ENCODE data around the gene AURKA. TPM values are rescaled to one million over a fixed set of nuclear protein-coding genes. Genes with fewer than 3 reads are reported as not detected.

The AURKA gene
- total and polyA plus RNA-seq, 9 of the 15 experiments (the other 6 are each of a cell fraction or from before 2014, with no cell fraction given), result 72.7 to 162 (median 113) TPM

DNA sequence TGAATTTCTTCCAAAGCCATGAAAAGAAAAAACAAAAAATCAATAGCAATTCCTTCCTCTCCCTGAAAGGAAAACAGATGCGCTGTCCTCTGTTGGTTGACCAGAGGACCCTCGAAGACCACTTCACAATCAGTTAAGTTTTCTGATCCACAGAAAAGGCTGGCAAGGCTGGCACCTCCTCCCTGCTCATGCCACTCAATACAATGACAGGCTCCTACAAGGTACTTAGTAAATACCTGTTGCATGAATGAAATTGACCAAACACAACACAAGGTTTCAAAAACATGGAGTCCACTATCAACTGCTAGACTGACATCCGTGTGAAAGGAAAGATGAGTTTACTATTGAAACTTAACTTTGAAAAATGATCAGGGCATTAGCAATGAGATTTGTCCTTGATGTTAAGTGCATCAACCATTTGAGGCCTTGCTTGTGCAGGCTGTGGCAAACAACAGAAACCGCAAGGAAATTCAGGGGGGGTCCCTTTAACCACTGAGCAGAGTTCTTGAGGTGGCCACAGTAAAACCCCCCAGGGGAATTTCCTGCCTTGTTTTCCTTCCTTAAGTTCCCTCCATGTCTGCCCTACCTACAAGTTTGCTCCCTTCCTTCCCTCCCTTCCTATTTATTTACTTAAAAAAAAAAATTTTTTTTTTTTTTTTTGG, 48.5 kb upstream of the AURKA start (continued):
- no peak for TF ChIP-seq GTF2E2 (tag; IDR thresholded peaks at IDR 0.05)
- TF ChIP-seq, protein P1, sequence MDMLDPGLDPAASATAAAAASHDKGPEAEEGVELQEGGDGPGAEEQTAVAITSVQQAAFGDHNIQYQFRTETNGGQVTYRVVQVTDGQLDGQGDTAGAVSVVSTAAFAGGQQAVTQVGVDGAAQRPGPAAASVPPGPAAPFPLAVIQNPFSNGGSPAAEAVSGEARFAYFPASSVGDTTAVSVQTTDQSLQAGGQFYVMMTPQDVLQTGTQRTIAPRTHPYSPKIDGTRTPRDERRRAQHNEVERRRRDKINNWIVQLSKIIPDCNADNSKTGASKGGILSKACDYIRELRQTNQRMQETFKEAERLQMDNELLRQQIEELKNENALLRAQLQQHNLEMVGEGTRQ (CRISPR knock-in tag; IDR thresholded peaks at IDR 0.05), result no peak
- no peak for TF ChIP-seq LARP7 (IDR thresholded peaks at IDR 0.05)
- no peak for TF ChIP-seq ETS2 (tag; IDR thresholded peaks at IDR 0.05; ENCODE audit: borderline replicate concordance, poor library complexity, severe bottlenecking)
- TF ChIP-seq, protein P2, sequence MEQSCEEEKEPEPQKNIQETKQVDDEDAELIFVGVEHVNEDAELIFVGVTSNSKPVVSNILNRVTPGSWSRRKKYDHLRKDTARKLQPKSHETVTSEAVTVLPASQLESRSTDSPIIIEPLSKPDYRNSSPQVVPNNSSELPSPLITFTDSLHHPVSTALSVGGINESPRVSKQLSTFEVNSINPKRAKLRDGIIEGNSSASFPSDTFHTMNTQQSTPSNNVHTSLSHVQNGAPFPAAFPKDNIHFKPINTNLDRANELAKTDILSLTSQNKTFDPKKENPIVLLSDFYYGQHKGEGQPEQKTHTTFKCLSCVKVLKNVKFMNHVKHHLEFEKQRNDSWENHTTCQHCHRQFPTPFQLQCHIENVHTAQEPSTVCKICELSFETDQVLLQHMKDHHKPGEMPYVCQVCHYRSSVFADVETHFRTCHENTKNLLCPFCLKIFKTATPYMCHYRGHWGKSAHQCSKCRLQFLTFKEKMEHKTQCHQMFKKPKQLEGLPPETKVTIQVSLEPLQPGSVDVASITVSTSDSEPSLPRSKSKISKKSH (CRISPR knock-in tag; IDR thresholded peaks at IDR 0.05), result no peak
- TF ChIP-seq, protein P3, sequence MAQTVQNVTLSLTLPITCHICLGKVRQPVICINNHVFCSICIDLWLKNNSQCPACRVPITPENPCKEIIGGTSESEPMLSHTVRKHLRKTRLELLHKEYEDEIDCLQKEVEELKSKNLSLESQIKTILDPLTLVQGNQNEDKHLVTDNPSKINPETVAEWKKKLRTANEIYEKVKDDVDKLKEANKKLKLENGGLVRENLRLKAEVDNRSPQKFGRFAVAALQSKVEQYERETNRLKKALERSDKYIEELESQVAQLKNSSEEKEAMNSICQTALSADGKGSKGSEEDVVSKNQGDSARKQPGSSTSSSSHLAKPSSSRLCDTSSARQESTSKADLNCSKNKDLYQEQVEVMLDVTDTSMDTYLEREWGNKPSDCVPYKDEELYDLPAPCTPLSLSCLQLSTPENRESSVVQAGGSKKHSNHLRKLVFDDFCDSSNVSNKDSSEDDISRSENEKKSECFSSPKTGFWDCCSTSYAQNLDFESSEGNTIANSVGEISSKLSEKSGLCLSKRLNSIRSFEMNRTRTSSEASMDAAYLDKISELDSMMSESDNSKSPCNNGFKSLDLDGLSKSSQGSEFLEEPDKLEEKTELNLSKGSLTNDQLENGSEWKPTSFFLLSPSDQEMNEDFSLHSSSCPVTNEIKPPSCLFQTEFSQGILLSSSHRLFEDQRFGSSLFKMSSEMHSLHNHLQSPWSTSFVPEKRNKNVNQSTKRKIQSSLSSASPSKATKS (CRISPR knock-in tag; IDR thresholded peaks at IDR 0.05), result no peak
- no peak for TF ChIP-seq SRF (CRISPR knock-in tag; IDR thresholded peaks at IDR 0.05)

All from K562 (cell line).